Upper lobe of left lung (tissue), 4 donors: Measurements from ENCODE around the gene CDRT4.

Experiments
- CTCF ChIP-seq, 6 experiments: fragments of 450-650 bp in 4 of 6; fragments of 200-600 bp in 2 of 6; sonication (generic) in 2 of 6; IDR thresholded peaks; one replicate each; pipeline ENCODE4 v1.5.1; 2016 to 2019; ENCODE audit warnings: antibody characterized with exemption in 6 of 6
- EP300 ChIP-seq, 4 donors: sonication (generic); formaldehyde crosslinking; IDR thresholded peaks; one replicate each; pipeline ENCODE4 v1.5.1; 2017; ENCODE audit warnings: antibody characterized with exemption in 4 of 4, control low read depth in 2 of 4
- POLR2A ChIP-seq, 4 donors: fragments of 450-650 bp; IDR thresholded peaks; one replicate each; pipeline ENCODE4 v1.5.1; 2016 to 2017; ENCODE audit warnings: antibody characterized with exemption in 4 of 4, mild to moderate bottlenecking in 2 of 4

GRCh38 chr17:15478845-15479244 is 11.4 kb upstream of the CDRT4 start:
- TF ChIP-seq CTCF (IDR thresholded peaks at IDR 0.05) (no peak), POLR2A (IDR thresholded peaks at IDR 0.05) (no peak), EP300 (IDR thresholded peaks at IDR 0.05) (no peak)
